Gastrocnemius medialis (tissue), 4 donors: ENCODE measurements around the gene WBP2NL. TPM values are rescaled to one million over a fixed set of nuclear protein-coding genes. Genes with fewer than 3 reads are reported as not detected.

Experiments
- ATAC-seq, 2 donors: fragments of 150-250 bp; one replicate each; pipeline ENCODE4 v1.9.1; 2016
- DNase-seq, 2 donors: peaks; one replicate each; pipeline ENCODE4 v3.0.0-alpha.2; 2019
- H3K27ac ChIP-seq, 4 donors: fragments of 200-600 bp; sonication (generic); 1 replicate in 1 of 4; 2 replicates in 3 of 4; pipeline ENCODE4 v1.5.1; 2016 to 2018; ENCODE audit warnings: mild to moderate bottlenecking in 2 of 4, moderate library complexity in 1 of 4
- H3K27me3 ChIP-seq, 3 donors: fragments of 200-600 bp; sonication (generic) in 2 of 3; 1 replicate in 1 of 3; 2 replicates in 2 of 3; pipeline versions ENCODE4 v1.5.1 to v1.6.0; 2016 to 2019; ENCODE audit warnings: mild to moderate bottlenecking in 1 of 3, moderate library complexity in 1 of 3
- H3K36me3 ChIP-seq, 2 donors: fragments of 200-600 bp; sonication (generic) in 1 of 2; one replicate each; pipeline ENCODE4 v1.5.1; 2017 to 2018
- H3K4me1 ChIP-seq, 2 donors: fragments of 200-600 bp; sonication (generic) in 1 of 2; one replicate each; pipeline ENCODE4 v1.5.1; 2016 to 2017; ENCODE audit warnings: mild to moderate bottlenecking in 2 of 2
- H3K4me3 ChIP-seq, 4 donors: fragments of 200-600 bp; sonication (generic) in 3 of 4; 1 replicate in 1 of 4; 2 replicates in 3 of 4; pipeline ENCODE4 v1.5.1; 2016 to 2019; ENCODE audit warnings: mild to moderate bottlenecking in 2 of 4
- H3K9me3 ChIP-seq, 3 donors: fragments of 200-600 bp; sonication (generic) in 2 of 3; 1 replicate in 1 of 3; 2 replicates in 2 of 3; pipeline ENCODE4 v1.5.1; 2016 to 2019
- POLR2A ChIP-seq, 2 donors: fragments of 450-650 bp; IDR thresholded peaks; one replicate each; pipeline ENCODE4 v1.6.1; 2017; ENCODE audit warnings: antibody characterized with exemption in 2 of 2, mild to moderate bottlenecking in 2 of 2, moderate library complexity in 2 of 2
- in situ Hi-C, 4 donors: fragments of 200-750 bp; cut with MboI; loops; one replicate each; pipeline versions ENCODE4 v1.15.0 to v1.8.0; 2017; ENCODE audit warnings: low sequenced_read_pairs in 4 of 4
- intact Hi-C: fragments of 100-400 bp; cut with DNase I; formaldehyde crosslinking; loops from one replicate; pipeline ENCODE4 v1.15.1; 2023; ENCODE audit warnings: low total_unique reads
- total RNA-seq, 4 donors: library from RNA; depleted of rRNA; stranded (reverse); fragments of >200 nt; gene quantifications; one replicate each; pipeline versions ENCODE4 v1.1.0 to v1.2.3, GENCODE V29; 2016
- TF ChIP-seq, protein P1 (sequence below), 5 experiments: fragments of 450-650 bp in 3 of 5; fragments of 200-600 bp in 2 of 5; sonication (generic) in 2 of 5; IDR thresholded peaks in 4 of 5; conservative IDR thresholded peaks in 1 of 5; 1 replicate in 4 of 5; 2 replicates in 1 of 5; pipeline ENCODE4 v1.5.1; 2016 to 2019; ENCODE audit warnings: antibody characterized with exemption in 5 of 5, mild to moderate bottlenecking in 3 of 5, moderate library complexity in 3 of 5

The WBP2NL gene
- total RNA-seq, 4 donors from 2014 or later = 0.27 to 0.59 (median 0.31) TPM; not detected in 1

DNA sequence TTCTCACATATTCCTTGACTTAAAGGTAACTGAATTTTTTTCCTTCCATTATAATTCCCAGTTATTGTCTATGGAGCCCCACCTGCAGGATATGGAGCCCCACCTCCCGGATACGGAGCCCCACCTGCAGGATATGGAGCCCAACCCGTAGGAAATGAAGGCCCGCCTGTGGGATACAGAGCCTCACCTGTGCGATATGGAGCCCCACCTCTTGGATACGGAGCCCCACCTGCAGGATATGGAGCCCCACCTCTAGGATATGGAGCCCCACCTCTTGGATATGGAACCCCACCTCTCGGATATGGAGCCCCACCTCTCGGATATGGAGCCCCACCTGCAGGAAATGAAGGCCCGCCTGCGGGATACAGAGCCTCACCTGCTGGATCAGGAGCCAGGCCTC lies 28.1 kb downstream of the WBP2NL start:
- Histone ChIP-seq H3K4me1 (no peaks in the 10 kb centered on the region), H3K27ac (no peak overlapping the region), H3K36me3 (no peaks in the 10 kb centered on the region), H3K4me3 (no peak overlapping the region), H3K27me3 (peaks cover 0 to 3% (median 0%) of the 10 kb centered on the region in 3 donors), H3K9me3 (no peaks in the 10 kb centered on the region)
- in situ Hi-C loops (no loop called here), intact Hi-C loops (no loop called here)
- DNase-seq (no peak), ATAC-seq (no peak)
- TF ChIP-seq, protein P1, sequence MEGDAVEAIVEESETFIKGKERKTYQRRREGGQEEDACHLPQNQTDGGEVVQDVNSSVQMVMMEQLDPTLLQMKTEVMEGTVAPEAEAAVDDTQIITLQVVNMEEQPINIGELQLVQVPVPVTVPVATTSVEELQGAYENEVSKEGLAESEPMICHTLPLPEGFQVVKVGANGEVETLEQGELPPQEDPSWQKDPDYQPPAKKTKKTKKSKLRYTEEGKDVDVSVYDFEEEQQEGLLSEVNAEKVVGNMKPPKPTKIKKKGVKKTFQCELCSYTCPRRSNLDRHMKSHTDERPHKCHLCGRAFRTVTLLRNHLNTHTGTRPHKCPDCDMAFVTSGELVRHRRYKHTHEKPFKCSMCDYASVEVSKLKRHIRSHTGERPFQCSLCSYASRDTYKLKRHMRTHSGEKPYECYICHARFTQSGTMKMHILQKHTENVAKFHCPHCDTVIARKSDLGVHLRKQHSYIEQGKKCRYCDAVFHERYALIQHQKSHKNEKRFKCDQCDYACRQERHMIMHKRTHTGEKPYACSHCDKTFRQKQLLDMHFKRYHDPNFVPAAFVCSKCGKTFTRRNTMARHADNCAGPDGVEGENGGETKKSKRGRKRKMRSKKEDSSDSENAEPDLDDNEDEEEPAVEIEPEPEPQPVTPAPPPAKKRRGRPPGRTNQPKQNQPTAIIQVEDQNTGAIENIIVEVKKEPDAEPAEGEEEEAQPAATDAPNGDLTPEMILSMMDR (IDR thresholded peaks at IDR 0.05 in 4 of 5, conservative IDR thresholded peaks at IDR 0.05 in 1 of 5) = no peak
- TF ChIP-seq POLR2A (IDR thresholded peaks at IDR 0.05) = no peak

DNA sequence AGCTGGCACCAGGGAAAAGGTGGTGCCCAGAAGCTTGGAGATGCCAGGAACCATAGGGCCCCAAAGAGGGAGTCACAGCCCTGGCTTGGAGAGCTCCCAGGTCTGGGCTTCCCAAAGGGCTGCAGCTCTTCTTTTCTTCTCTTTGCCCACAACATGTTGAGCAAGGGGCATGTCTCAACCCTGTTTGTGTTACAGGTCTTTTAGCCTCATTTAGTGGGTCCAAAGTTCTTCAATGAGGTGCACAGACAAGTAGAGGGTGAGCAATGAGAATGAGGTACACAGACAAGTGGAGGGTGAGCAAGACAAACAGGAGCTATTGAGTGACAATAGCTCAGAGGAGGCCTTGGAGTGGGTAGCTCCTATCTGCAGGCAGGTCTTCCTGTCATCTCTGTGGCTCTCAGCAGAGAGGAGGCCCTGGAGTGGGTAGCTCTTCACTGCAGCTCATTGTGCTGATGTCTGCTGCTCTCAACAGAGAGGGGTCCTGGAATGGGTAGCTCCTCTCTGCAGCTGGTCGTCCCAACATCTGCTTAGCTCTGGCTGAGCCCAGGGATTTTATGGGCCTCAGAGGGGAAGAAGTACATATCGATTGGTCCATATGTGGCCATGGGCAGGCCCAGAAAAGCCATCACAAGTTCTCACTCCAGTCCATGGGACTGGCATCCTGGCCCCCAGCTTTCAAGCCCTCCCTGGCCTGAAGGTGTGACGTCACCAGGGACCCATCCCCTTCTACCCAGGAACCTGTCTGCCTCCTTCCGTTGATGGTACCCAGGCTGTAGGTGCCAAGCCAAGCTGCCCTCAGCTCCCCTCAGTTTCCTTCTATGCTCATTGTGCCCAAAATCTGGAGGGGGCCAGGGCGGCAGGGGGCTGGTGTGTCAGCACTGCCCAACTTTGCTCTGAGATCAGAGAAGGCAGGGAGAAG lies 34.9 kb downstream of the WBP2NL start:
- in situ Hi-C loops = no loop called here

DNA sequence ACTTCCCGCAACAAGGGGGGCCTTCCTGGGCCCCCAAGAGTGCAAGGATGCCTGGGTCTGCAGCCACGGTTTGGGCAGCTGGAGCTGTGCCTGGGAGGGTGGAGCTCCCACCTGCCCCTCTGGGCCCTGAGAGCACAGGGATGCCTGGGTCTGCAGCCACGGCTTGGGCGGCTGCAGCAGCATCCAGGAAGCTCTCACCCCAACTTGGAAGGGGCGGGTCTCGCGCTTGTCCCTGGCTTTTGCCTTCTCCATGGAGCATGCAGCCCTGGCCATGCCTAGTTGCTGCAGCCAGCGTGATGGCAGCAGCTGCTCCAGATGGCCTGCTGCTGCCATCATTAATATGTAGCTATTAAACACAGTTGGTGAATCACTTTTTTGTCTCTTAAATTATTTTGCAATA lies 36.7 kb downstream of the WBP2NL start:
- no peaks in the 10 kb centered on the region for H3K9me3 ChIP-seq
- TF ChIP-seq POLR2A (IDR thresholded peaks at IDR 0.05) = no peak
- TF ChIP-seq, protein P1 (IDR thresholded peaks at IDR 0.05 in 4 of 5, conservative IDR thresholded peaks at IDR 0.05 in 1 of 5) = no peak
- ATAC-seq (no peak), DNase-seq (no peak)
- no peaks in the 10 kb centered on the region for H3K27me3 ChIP-seq
- no peak overlapping the region for H3K27ac ChIP-seq
- no peaks in the 10 kb centered on the region for H3K36me3 ChIP-seq
- H3K4me3 ChIP-seq = no peak overlapping the region
- in situ Hi-C loops = no loop called here
- intact Hi-C loops = no loop called here
- no peaks in the 10 kb centered on the region for H3K4me1 ChIP-seq

More for the DNA sequence above, 34.9 kb downstream of the WBP2NL start:
- Histone ChIP-seq H3K9me3 (no peaks in the 10 kb centered on the region), H3K4me1 (no peaks in the 10 kb centered on the region), H3K27ac (no peak overlapping the region), H3K36me3 (no peaks in the 10 kb centered on the region), H3K27me3 (no peaks in the 10 kb centered on the region), H3K4me3 (no peak overlapping the region)
- ATAC-seq (no peak), DNase-seq (no peak)
- intact Hi-C loops = no loop called here
- no peak for TF ChIP-seq POLR2A (IDR thresholded peaks at IDR 0.05)
- TF ChIP-seq, protein P1 (IDR thresholded peaks at IDR 0.05 in 4 of 5, conservative IDR thresholded peaks at IDR 0.05 in 1 of 5) = no peak

DNA sequence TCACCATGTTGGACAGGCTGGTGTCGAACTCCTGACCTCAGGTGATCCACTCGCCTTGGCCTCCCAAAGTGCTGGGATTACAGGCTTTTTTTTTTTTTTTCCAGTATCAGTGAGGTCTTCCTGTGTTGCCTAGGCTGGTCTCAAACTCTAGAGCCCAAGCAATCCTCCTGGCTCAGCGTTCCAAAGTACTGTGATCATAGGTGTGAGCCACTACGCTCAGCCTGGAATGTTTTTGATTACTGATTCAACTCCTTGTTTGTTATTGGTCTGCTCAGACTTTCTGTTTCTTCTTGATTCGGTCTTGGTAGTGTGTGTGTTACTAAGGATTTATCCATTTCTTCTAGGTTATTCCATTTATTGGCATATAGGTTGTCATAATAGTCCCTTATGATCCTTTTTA lies 40.7 kb downstream of the WBP2NL start:
- intact Hi-C loops (no loop called here), in situ Hi-C loops (no loop called here)
- ATAC-seq (no peak), DNase-seq (no peak)
- H3K27ac ChIP-seq = no peak overlapping the region
- no peaks in the 10 kb centered on the region for H3K27me3 ChIP-seq
- no peak overlapping the region for H3K4me3 ChIP-seq
- no peaks in the 10 kb centered on the region for H3K4me1 ChIP-seq
- no peaks in the 10 kb centered on the region for H3K9me3 ChIP-seq
- TF ChIP-seq, protein P1 (IDR thresholded peaks at IDR 0.05 in 4 of 5, conservative IDR thresholded peaks at IDR 0.05 in 1 of 5) = no peak
- H3K36me3 ChIP-seq = no peaks in the 10 kb centered on the region
